Caki2 (cell line): ENCODE data around the gene ADORA3. TPM values are rescaled to one million over a fixed set of nuclear protein-coding genes. Genes with fewer than 3 reads are reported as not detected.

Source experiments
- DNase-seq: peaks from one replicate; pipeline ENCODE4 v3.0.0-alpha.2; 2015; ENCODE audit warnings: low read depth
- in situ Hi-C: cut with HindIII; loops from 2 replicates; pipeline ENCODE4 v1.10.0; 2016; ENCODE audit warnings: low sequenced_read_pairs, low pct_unique_long_range_greater_than_20kb, mixed read lengths
- total RNA-seq: library from RNA; depleted of rRNA; stranded (reverse); fragments of >200 nt; shearing (Covaris generic); gene quantifications from 2 replicates; pipeline ENCODE4 v1.2.3, GENCODE V29; 2014; ENCODE audit warnings: low replicate concordance

Gene ADORA3
- total RNA-seq, 1 experiment from 2014 or later = not detected

- DNase-seq = no peak
- in situ Hi-C loops = no loop called here
Observed at GRCh38 chr1:111483166-111483565, 20.3 kb downstream of the ADORA3 start.

GRCh38 chr1:111481387-111482221 lies 21.8 kb downstream of the ADORA3 start:
- peak; percentile 13 for DNase-seq
- in situ Hi-C loops = no loop called here

- in situ Hi-C loops = no loop called here
- no peak for DNase-seq
Observed at GRCh38 chr1:111480674-111481073, 22.8 kb downstream of the ADORA3 start.

- DNase-seq = no peak
- in situ Hi-C loops = no loop called here
Observed at GRCh38 chr1:111476761-111477309, 26.6 kb downstream of the ADORA3 start.

- in situ Hi-C loops = no loop called here
- DNase-seq = no peak
Observed at GRCh38 chr1:111476214-111476613, 27.2 kb downstream of the ADORA3 start.

- no peak for DNase-seq
- in situ Hi-C loops = no loop called here
Observed at GRCh38 chr1:111475701-111476100, 27.7 kb downstream of the ADORA3 start.

- DNase-seq = no peak
- in situ Hi-C loops = no loop called here
Observed at GRCh38 chr1:111474521-111474920, 28.9 kb downstream of the ADORA3 start.

- no peak for DNase-seq
- in situ Hi-C loops = no loop called here
Observed at GRCh38 chr1:111474106-111474505, 29.3 kb downstream of the ADORA3 start.

- in situ Hi-C loops = no loop called here
- no peak for DNase-seq
Observed at GRCh38 chr1:111471538-111471937, 31.9 kb downstream of the ADORA3 start.

GRCh38 chr1:111471012-111471411 lies 32.4 kb downstream of the ADORA3 start:
- in situ Hi-C loops = no loop called here
- no peak for DNase-seq

- in situ Hi-C loops = no loop called here
- no peak for DNase-seq
Observed at GRCh38 chr1:111470596-111470995, 32.8 kb downstream of the ADORA3 start.

GRCh38 chr1:111469539-111469938 lies 33.9 kb downstream of the ADORA3 start:
- no peak for DNase-seq
- in situ Hi-C loops = no loop called here

- in situ Hi-C loops = no loop called here
- no peak for DNase-seq
Observed at GRCh38 chr1:111468717-111469100, 34.7 kb downstream of the ADORA3 start.

- in situ Hi-C loops = no loop called here
- DNase-seq = no peak
Observed at GRCh38 chr1:111467865-111468716, 35.3 kb downstream of the ADORA3 start.

- in situ Hi-C loops = no loop called here
- DNase-seq = no peak
Observed at GRCh38 chr1:111466480-111466879, 37.0 kb downstream of the ADORA3 start.

- in situ Hi-C loops = no loop called here
- no peak for DNase-seq
Observed at GRCh38 chr1:111465754-111466153, 37.7 kb downstream of the ADORA3 start.

GRCh38 chr1:111463029-111463683 lies 40.3 kb downstream of the ADORA3 start:
- in situ Hi-C loops = no loop called here
- peak; percentile 79 for DNase-seq

- in situ Hi-C loops = no loop called here
Observed at GRCh38 chr1:111462370-111463028, 40.9 kb downstream of the ADORA3 start.

More at GRCh38 chr1:111462370-111463028, 40.9 kb downstream of the ADORA3 start:
- DNase-seq = no peak
